Measurements from ENCODE around the gene DDX55. TPM values are rescaled to one million over a fixed set of nuclear protein-coding genes. Genes with fewer than 3 reads are reported as not detected.

Gene DDX55
- total and polyA plus RNA-seq, 2 of the 13 experiments (the other 11 are each of a cell fraction or from before 2014, with no cell fraction given) = 22.2 to 37.0 TPM

DNA sequence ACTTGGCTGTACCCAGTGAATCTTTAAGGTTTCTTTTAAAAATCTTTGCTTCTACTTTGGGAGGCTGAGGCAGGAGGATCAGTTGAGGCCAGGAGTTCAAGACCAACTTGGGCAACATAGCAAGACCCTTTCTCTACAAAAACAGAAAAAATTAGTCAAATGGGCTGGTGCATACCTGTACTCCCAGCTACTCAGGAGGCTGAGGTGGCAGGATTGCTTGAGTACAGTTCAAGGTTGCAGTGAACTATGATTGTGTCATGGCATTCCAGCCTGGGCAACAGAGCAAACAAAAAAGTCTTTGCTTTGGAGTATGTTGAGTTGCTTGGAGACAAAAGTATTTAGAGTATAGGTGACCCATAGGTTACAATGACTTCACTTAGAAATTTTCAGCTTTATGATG lies 6.2 kb upstream of the DDX55 start (continued):
- TF ChIP-seq, protein P1, sequence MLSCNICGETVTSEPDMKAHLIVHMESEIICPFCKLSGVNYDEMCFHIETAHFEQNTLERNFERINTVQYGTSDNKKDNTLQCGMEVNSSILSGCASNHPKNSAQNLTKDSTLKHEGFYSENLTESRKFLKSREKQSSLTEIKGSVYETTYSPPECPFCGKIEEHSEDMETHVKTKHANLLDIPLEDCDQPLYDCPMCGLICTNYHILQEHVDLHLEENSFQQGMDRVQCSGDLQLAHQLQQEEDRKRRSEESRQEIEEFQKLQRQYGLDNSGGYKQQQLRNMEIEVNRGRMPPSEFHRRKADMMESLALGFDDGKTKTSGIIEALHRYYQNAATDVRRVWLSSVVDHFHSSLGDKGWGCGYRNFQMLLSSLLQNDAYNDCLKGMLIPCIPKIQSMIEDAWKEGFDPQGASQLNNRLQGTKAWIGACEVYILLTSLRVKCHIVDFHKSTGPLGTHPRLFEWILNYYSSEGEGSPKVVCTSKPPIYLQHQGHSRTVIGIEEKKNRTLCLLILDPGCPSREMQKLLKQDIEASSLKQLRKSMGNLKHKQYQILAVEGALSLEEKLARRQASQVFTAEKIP (CRISPR knock-in tag; IDR thresholded peaks at IDR 0.05; ENCODE audit: borderline replicate concordance) = no peak
- peak; percentile 85 for TF ChIP-seq BCL6 (CRISPR knock-in tag; IDR thresholded peaks at IDR 0.05)
- 0 out of 2 replicates have a peak, but pooled peaks have one; percentile 30 for TF ChIP-seq SKIL (CRISPR knock-in tag; IDR thresholded peaks at IDR 0.05; ENCODE audit: borderline replicate concordance)
- TF ChIP-seq MAZ (IDR thresholded peaks at IDR 0.05; ENCODE audit: borderline replicate concordance, low read depth, low read length) = no peak
- TF ChIP-seq MAZ (CRISPR knock-in tag; IDR thresholded peaks at IDR 0.05; ENCODE audit: low read depth) = no peak
- TF ChIP-seq DNMT3B (CRISPR knock-in tag; conservative IDR thresholded peaks at IDR 0.05) = no peak
- no peak for TF ChIP-seq SRSF9 (IDR thresholded peaks at IDR 0.05; ENCODE audit: borderline replicate concordance, insufficient read depth, low read depth, low read length, poor library complexity, severe bottlenecking)
- peak in 1 of 2 experiments; percentile 65; a peak in 2 of 4 replicates for TF ChIP-seq KLF16 (CRISPR knock-in tag; IDR thresholded peaks at IDR 0.05)
- TF ChIP-seq SP5 (CRISPR knock-in tag; IDR thresholded peaks at IDR 0.05; ENCODE audit: borderline replicate concordance, low read depth) = 0 out of 2 replicates have a peak, but pooled peaks have one; percentile 14
- TF ChIP-seq GABPA (IDR thresholded peaks at IDR 0.05; ENCODE audit: low read depth, low read length) = no peak
- TF ChIP-seq GABPA (CRISPR knock-in tag; IDR thresholded peaks at IDR 0.05; ENCODE audit: low read depth) = peak; percentile 24; the same call in 1 of the 2 replicates
- TF ChIP-seq ZNF678 (CRISPR knock-in tag; IDR thresholded peaks at IDR 0.05) = no peak
- no peak for TF ChIP-seq ZNF207 (IDR thresholded peaks at IDR 0.05; ENCODE audit: borderline replicate concordance)
- no peak for TF ChIP-seq ZNF672 (CRISPR knock-in tag; IDR thresholded peaks at IDR 0.05)
- no peak for TF ChIP-seq SMAD3 (CRISPR knock-in tag; IDR thresholded peaks at IDR 0.05)
- no peak for TF ChIP-seq HOXD1 (CRISPR knock-in tag; IDR thresholded peaks at IDR 0.05)
- TF ChIP-seq HNF4A (CRISPR knock-in tag; IDR thresholded peaks at IDR 0.05) = peak; percentile 84
- TF ChIP-seq ZNF292 (CRISPR knock-in tag; IDR thresholded peaks at IDR 0.05; ENCODE audit: borderline replicate concordance, low read depth) = no peak
- TF ChIP-seq, protein P2, sequence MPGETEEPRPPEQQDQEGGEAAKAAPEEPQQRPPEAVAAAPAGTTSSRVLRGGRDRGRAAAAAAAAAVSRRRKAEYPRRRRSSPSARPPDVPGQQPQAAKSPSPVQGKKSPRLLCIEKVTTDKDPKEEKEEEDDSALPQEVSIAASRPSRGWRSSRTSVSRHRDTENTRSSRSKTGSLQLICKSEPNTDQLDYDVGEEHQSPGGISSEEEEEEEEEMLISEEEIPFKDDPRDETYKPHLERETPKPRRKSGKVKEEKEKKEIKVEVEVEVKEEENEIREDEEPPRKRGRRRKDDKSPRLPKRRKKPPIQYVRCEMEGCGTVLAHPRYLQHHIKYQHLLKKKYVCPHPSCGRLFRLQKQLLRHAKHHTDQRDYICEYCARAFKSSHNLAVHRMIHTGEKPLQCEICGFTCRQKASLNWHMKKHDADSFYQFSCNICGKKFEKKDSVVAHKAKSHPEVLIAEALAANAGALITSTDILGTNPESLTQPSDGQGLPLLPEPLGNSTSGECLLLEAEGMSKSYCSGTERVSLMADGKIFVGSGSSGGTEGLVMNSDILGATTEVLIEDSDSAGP (CRISPR knock-in tag; IDR thresholded peaks at IDR 0.05; ENCODE audit: borderline replicate concordance) = no peak
- no peak for TF ChIP-seq NAIF1 (CRISPR knock-in tag; IDR thresholded peaks at IDR 0.05; ENCODE audit: borderline replicate concordance)
- peak; percentile 25; the same call in 1 of the 3 replicates for TF ChIP-seq MXI1 (IDR thresholded peaks at IDR 0.05; ENCODE audit: borderline replicate concordance, low read depth, low read length)
- no peak for TF ChIP-seq LRRFIP1 (CRISPR knock-in tag; conservative IDR thresholded peaks at IDR 0.05)
- TF ChIP-seq IKZF1 (IDR thresholded peaks at IDR 0.05) = no peak

Data from HepG2 (cell line).